ENCODE measurements around the gene UBE2N.

Gene UBE2N

DNA sequence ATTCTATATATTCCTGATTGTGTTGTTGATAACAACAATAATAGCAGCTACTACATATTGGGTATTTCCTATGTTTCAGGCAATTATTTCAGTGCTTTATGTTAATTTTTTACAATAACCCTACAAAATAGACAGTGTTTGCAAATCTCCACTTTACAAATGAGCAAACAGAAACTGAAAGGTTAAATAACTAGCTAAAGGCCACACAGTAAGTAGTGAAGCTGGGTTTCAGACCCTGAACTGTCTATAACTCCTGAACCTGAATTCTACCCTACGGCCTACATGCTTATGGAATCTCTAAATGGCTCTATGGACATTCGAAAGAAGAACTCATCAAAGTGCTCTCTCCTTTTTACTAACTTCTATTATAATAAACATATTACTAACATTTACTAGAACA, 83.7 kb downstream of the UBE2N start:
- Histone ChIP-seq H3K27ac (replicated peaks) (no peak overlapping the region), H3K4me3 (replicated peaks; ENCODE audit: insufficient read depth, low read length) (no peak overlapping the region), H3K27me3 (ENCODE audit: insufficient read depth, poor library complexity, severe bottlenecking) (no peaks in the 10 kb centered on the region)
- no peak for TF ChIP-seq SPI1 (IDR thresholded peaks at IDR 0.05; ENCODE audit: borderline replicate concordance, low read depth)
- no peak for TF ChIP-seq POLR2AphosphoS5 (IDR thresholded peaks at IDR 0.05; ENCODE audit: low read depth)
- TF ChIP-seq, protein P1, sequence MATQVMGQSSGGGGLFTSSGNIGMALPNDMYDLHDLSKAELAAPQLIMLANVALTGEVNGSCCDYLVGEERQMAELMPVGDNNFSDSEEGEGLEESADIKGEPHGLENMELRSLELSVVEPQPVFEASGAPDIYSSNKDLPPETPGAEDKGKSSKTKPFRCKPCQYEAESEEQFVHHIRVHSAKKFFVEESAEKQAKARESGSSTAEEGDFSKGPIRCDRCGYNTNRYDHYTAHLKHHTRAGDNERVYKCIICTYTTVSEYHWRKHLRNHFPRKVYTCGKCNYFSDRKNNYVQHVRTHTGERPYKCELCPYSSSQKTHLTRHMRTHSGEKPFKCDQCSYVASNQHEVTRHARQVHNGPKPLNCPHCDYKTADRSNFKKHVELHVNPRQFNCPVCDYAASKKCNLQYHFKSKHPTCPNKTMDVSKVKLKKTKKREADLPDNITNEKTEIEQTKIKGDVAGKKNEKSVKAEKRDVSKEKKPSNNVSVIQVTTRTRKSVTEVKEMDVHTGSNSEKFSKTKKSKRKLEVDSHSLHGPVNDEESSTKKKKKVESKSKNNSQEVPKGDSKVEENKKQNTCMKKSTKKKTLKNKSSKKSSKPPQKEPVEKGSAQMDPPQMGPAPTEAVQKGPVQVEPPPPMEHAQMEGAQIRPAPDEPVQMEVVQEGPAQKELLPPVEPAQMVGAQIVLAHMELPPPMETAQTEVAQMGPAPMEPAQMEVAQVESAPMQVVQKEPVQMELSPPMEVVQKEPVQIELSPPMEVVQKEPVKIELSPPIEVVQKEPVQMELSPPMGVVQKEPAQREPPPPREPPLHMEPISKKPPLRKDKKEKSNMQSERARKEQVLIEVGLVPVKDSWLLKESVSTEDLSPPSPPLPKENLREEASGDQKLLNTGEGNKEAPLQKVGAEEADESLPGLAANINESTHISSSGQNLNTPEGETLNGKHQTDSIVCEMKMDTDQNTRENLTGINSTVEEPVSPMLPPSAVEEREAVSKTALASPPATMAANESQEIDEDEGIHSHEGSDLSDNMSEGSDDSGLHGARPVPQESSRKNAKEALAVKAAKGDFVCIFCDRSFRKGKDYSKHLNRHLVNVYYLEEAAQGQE (IDR thresholded peaks at IDR 0.05; ENCODE audit: insufficient replicate concordance, low read depth), result no peak
- TF ChIP-seq, protein P2, sequence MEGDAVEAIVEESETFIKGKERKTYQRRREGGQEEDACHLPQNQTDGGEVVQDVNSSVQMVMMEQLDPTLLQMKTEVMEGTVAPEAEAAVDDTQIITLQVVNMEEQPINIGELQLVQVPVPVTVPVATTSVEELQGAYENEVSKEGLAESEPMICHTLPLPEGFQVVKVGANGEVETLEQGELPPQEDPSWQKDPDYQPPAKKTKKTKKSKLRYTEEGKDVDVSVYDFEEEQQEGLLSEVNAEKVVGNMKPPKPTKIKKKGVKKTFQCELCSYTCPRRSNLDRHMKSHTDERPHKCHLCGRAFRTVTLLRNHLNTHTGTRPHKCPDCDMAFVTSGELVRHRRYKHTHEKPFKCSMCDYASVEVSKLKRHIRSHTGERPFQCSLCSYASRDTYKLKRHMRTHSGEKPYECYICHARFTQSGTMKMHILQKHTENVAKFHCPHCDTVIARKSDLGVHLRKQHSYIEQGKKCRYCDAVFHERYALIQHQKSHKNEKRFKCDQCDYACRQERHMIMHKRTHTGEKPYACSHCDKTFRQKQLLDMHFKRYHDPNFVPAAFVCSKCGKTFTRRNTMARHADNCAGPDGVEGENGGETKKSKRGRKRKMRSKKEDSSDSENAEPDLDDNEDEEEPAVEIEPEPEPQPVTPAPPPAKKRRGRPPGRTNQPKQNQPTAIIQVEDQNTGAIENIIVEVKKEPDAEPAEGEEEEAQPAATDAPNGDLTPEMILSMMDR (IDR thresholded peaks at IDR 0.05; ENCODE audit: insufficient read depth, low read length), result no peak
- no peak for TF ChIP-seq GABPA (IDR thresholded peaks at IDR 0.05; ENCODE audit: low read depth)
- no peak for DNase-seq (ENCODE audit: low read depth in 1 of 2, low spot score in 1 of 2)

DNA sequence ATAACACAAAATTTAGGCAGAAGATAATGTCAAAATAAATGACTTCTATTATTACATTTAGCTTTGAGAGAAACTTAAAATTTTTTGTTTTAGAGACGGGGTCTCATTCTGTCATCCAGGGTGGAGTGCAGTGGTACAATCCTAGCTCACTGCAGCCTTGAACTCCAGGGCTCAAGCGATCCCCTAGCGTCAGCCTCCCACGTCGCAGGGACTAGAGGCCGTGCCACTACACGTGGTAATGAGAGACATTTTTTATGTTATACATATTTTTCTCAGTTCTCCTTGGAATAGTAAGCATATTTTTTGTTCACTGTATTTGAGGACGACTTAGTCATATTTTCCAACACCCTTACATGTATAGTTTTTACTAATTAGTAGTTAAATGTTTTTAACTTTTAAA, 85.5 kb downstream of the UBE2N start:
- no peak for DNase-seq (ENCODE audit: low read depth in 1 of 2, low spot score in 1 of 2)
- H3K27ac ChIP-seq (replicated peaks), result no peak overlapping the region
- no peaks in the 10 kb centered on the region for H3K27me3 ChIP-seq (ENCODE audit: insufficient read depth, poor library complexity, severe bottlenecking)
- TF ChIP-seq GABPA (IDR thresholded peaks at IDR 0.05; ENCODE audit: low read depth), result no peak
- TF ChIP-seq, protein P2 (IDR thresholded peaks at IDR 0.05; ENCODE audit: insufficient read depth, low read length), result no peak
- no peak for TF ChIP-seq SPI1 (IDR thresholded peaks at IDR 0.05; ENCODE audit: borderline replicate concordance, low read depth)
- TF ChIP-seq POLR2AphosphoS5 (IDR thresholded peaks at IDR 0.05; ENCODE audit: low read depth), result no peak
- TF ChIP-seq, protein P1 (IDR thresholded peaks at IDR 0.05; ENCODE audit: insufficient replicate concordance, low read depth), result no peak
- H3K4me3 ChIP-seq (replicated peaks; ENCODE audit: insufficient read depth, low read length), result no peak overlapping the region
